Mucosa of rectum (tissue), 2 donors: Measurements from ENCODE around the gene SKAP2.

ENCODE experiments used
- H3K27ac ChIP-seq, 2 donors: one replicate each; pipeline ENCODE4 v1.7.0; 2013; ENCODE audit warnings: inconsistent platforms in 2 of 2, low read depth in 2 of 2, low read length in 2 of 2
- H3K27me3 ChIP-seq, 2 donors: one replicate each; pipeline ENCODE4 v1.7.0; 2013; ENCODE audit warnings: low read length in 2 of 2; ENCODE audit not compliant: control insufficient read depth in 2 of 2, insufficient read depth in 2 of 2
- H3K36me3 ChIP-seq, 2 donors: one replicate each; pipeline ENCODE4 v1.7.0; 2013; ENCODE audit warnings: low read length in 2 of 2; ENCODE audit not compliant: control insufficient read depth in 2 of 2, insufficient read depth in 2 of 2
- H3K4me1 ChIP-seq, 2 donors: one replicate each; pipeline ENCODE4 v1.7.0; 2013; ENCODE audit warnings: low read length in 2 of 2, mild to moderate bottlenecking in 1 of 2; ENCODE audit not compliant: control insufficient read depth in 2 of 2, insufficient read depth in 2 of 2
- H3K4me3 ChIP-seq, 2 donors: one replicate each; pipeline ENCODE4 v1.7.0; 2013; ENCODE audit warnings: low read length in 2 of 2
- H3K9ac ChIP-seq, 2 donors: one replicate each; pipeline ENCODE4 v1.7.0; 2013; ENCODE audit warnings: low read length in 2 of 2, low read depth in 1 of 2, mild to moderate bottlenecking in 1 of 2
- H3K9me3 ChIP-seq, 2 donors: one replicate each; pipeline ENCODE4 v1.7.0; 2013; ENCODE audit warnings: low read length in 2 of 2; ENCODE audit not compliant: control insufficient read depth in 2 of 2
- donor health status: healthy.
- donor health status: Normal muscosa, but diverticular disease.

Gene SKAP2

GRCh38 chr7:26690135-26690805 is 174.1 kb downstream of the SKAP2 start:
- Histone ChIP-seq H3K4me1 (peaks cover 9 to 15% of the 10 kb centered on the region in 2 donors), H3K27me3 (no peaks in the 10 kb centered on the region)

DNA sequence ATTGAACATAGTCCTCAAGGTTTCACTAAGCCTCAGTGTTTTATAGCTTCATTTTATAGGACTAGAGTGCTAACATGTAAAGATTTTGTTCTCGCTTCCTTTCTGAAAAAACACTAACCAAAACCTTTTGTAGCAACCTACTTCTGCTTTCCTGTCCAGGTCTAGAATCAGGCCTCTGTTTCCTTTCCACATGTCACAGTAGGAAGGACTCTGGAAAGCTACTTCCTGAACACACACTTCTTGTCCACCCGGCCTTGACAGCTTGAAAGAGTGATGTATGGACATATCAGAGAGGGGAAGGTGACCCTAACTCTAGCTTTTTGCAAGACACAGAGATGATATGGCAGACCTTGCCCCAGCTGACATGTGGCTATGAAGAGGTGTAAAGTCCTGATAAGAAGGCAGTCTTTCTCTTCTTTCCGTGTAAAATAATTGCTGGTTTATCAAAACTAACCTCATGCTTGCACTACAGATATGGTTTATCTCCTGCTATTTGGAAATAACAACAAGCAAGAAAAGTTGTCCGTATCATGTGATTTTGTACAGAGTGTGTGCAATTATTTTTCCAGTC is 175.4 kb downstream of the SKAP2 start:
- Histone ChIP-seq H3K9ac (no peak overlapping the region), H3K4me1 (peaks cover 9 to 15% of the 10 kb centered on the region in 2 donors), H3K4me3 (no peak overlapping the region), H3K36me3 (no peaks in the 10 kb centered on the region), H3K9me3 (no peaks in the 10 kb centered on the region), H3K27me3 (no peaks in the 10 kb centered on the region), H3K27ac (no peak overlapping the region)

More at GRCh38 chr7:26690135-26690805, 174.1 kb downstream of the SKAP2 start:
- H3K36me3 ChIP-seq = no peaks in the 10 kb centered on the region
- no peak overlapping the region for H3K9ac ChIP-seq
- no peaks in the 10 kb centered on the region for H3K9me3 ChIP-seq
- H3K27ac ChIP-seq = no peak overlapping the region
- no peak overlapping the region for H3K4me3 ChIP-seq

DNA sequence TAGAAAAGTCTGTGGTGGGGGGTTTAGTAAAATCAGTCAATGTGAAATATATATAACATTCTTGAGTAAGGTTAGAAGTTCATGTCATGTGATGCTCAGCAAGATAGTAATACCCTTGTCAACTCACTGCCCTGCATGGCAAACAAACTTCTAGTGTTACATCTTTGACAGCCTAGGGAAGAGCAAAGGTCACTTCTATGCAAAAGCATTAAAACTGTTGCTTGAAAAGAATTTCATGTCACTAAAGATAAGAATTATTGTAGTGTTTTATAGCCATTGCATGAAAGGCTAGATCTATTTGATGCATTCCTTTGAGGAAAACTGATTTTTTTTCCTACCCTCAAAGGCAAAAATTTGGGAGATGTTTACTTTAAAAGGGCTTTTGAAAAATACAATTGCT is 176.0 kb downstream of the SKAP2 start:
- H3K9ac ChIP-seq = no peak overlapping the region
- no peaks in the 10 kb centered on the region for H3K36me3 ChIP-seq
- H3K4me1 ChIP-seq = peaks cover 9 to 15% of the 10 kb centered on the region in 2 donors
- H3K9me3 ChIP-seq = no peaks in the 10 kb centered on the region
- H3K27me3 ChIP-seq = no peaks in the 10 kb centered on the region
- H3K4me3 ChIP-seq = no peak overlapping the region
- H3K27ac ChIP-seq = no peak overlapping the region

DNA sequence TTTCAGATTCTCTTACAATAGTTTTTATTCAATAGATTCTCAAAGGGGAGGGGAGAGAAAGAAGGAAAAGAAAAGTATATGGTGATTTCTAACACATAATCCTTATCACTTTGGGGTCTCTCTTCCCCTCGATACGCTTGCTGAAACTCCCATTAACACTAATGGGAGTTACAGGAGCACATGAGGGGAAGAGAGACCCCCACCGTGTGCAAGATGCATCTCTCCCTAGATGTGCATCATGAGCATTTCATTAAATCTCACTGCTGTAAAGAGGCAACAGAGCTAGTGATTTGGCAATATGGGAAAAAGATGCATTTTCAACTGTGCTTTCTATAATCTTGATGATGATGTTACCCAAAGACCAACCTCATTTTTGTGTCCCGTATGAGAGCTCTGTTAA is 177.4 kb downstream of the SKAP2 start:
- Histone ChIP-seq H3K9me3 (no peaks in the 10 kb centered on the region), H3K27ac (no peak overlapping the region), H3K9ac (no peak overlapping the region), H3K4me3 (no peak overlapping the region), H3K36me3 (no peaks in the 10 kb centered on the region), H3K27me3 (no peaks in the 10 kb centered on the region), H3K4me1 (peaks cover 9 to 15% of the 10 kb centered on the region in 2 donors)

- H3K4me3 ChIP-seq = no peak overlapping the region
- no peaks in the 10 kb centered on the region for H3K36me3 ChIP-seq
- no peaks in the 10 kb centered on the region for H3K27me3 ChIP-seq
- no peak overlapping the region for H3K27ac ChIP-seq
- peaks cover 9 to 15% of the 10 kb centered on the region in 2 donors for H3K4me1 ChIP-seq
- no peaks in the 10 kb centered on the region for H3K9me3 ChIP-seq
- no peak overlapping the region for H3K9ac ChIP-seq
Observed at GRCh38 chr7:26686448-26686981, 177.9 kb downstream of the SKAP2 start.

DNA sequence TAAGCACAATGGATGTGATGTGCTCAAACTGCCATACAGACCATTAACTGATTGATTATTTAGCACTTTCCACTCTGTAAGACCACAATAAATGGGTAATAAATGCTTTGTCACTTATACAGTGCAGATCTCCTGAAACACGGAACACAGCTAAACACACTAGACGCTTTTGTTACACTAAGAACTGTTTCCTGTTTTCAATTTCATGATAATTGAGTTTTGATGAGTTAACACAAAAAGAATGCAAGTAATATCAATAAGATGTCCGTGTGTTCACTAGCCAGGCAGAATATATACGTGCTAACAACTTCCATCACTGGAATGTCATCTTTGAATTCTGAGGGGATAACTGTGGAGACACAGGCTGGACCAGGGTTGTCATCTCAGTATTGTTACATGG is 178.8 kb downstream of the SKAP2 start:
- H3K4me1 ChIP-seq = peaks cover 9 to 15% of the 10 kb centered on the region in 2 donors
- H3K9me3 ChIP-seq = no peaks in the 10 kb centered on the region
- no peaks in the 10 kb centered on the region for H3K36me3 ChIP-seq
- no peak overlapping the region for H3K27ac ChIP-seq
- no peak overlapping the region for H3K4me3 ChIP-seq
- H3K9ac ChIP-seq = no peak overlapping the region
- H3K27me3 ChIP-seq = no peaks in the 10 kb centered on the region

- Histone ChIP-seq H3K4me1 (peaks cover 9 to 12% of the 10 kb centered on the region in 2 donors), H3K9ac (no peak overlapping the region), H3K36me3 (no peaks in the 10 kb centered on the region), H3K9me3 (no peaks in the 10 kb centered on the region), H3K27me3 (no peaks in the 10 kb centered on the region), H3K27ac (no peak overlapping the region), H3K4me3 (no peak overlapping the region)
Observed at GRCh38 chr7:26684447-26684846, 179.9 kb downstream of the SKAP2 start.

DNA sequence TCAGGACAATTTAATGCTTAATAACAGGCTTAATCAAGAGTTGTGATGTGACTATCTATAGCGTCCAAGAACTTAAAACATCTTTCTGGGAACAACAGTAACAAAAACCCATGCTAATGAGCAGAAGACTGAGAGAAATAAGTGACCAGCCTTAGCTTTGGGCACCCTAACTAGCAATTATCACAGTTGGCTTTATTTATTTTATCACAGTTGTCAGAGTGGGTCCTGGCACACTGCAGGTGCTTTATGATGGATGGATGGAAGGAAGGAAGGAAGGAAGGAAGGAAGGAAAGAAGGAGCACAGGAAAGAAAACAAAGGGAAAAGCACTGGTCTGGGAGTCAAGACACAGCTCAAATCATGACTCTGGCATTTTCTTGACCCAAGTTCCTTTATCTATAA is 181.1 kb downstream of the SKAP2 start:
- Histone ChIP-seq H3K27ac (no peak overlapping the region), H3K36me3 (no peaks in the 10 kb centered on the region), H3K4me3 (no peak overlapping the region), H3K9me3 (no peaks in the 10 kb centered on the region), H3K4me1 (peaks cover under 1 to 4% of the 10 kb centered on the region in 2 donors), H3K9ac (no peak overlapping the region), H3K27me3 (no peaks in the 10 kb centered on the region)

DNA sequence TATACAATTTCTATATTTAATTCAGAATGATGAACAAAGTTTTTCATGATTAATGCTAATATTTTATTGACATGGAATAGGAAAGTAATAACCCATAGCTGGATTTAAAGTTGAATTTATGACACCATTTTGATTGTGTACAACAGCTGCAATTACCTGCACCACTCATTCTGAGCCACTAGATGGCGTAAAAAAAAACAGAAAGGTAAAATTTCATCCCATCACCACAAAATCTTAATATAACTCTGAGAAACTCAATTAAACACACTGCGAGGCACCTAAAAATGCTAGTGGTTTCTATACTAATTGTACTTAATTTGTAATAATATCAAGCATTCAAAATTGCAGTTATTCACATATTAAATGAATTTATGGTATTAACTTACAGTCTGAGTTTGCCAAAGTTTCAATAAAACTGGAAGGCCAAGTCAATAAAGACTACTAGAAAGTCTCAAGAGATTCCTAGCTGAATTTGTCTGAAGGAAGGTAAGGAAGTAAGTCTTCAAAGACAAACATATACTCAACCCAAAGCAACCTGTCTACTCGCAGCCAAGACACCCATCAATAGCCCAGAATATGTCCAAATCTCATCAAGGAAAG is 182.5 kb downstream of the SKAP2 start:
- Histone ChIP-seq H3K36me3 (no peaks in the 10 kb centered on the region), H3K27ac (no peak overlapping the region), H3K9me3 (no peaks in the 10 kb centered on the region), H3K27me3 (no peaks in the 10 kb centered on the region), H3K4me3 (no peak overlapping the region), H3K4me1 (peaks cover 0 to 4% of the 10 kb centered on the region in 2 donors), H3K9ac (no peak overlapping the region)

DNA sequence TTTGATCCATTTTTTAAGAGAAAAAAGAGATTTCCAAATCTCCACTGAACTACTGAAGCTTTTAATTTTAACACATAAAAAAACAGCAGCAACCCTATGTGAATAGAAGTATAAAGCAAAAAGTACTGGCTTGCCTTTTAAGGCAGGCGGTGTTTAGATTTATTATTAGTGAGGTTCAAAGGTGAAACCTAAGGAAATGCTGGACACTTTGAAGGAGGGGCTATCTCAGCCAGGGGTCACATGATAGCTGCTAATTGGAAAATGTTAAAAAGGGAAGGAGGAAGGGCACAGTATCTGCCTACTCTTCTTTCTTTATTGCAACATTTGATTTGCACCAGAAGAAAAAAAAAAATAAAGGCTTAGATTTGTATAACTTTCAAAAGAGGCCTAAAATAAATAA is 183.8 kb downstream of the SKAP2 start:
- Histone ChIP-seq H3K27ac (no peak overlapping the region), H3K4me1 (no peaks in the 10 kb centered on the region), H3K9ac (no peak overlapping the region), H3K36me3 (no peaks in the 10 kb centered on the region), H3K9me3 (no peaks in the 10 kb centered on the region), H3K27me3 (no peaks in the 10 kb centered on the region), H3K4me3 (no peak overlapping the region)
